ENCODE measurements around the gene CDH4. TPM values are rescaled to one million over a fixed set of nuclear protein-coding genes. Genes with fewer than 3 reads are reported as not detected.

Gene CDH4
- polyA plus RNA-seq, 1 donor (not counting 4 experiments of a cell fraction or from before 2014, with no cell fraction given) = 2.2 TPM

GRCh38 chr20:61240814-61241213, 11.2 kb upstream of the CDH4 start:
- Histone ChIP-seq H3K27me3 (ENCODE audit: control insufficient read depth, extremely low read depth, insufficient read depth, low read length) (peaks cover 64% of the 10 kb centered on the region), H3K36me3 (ENCODE audit: control insufficient read depth in 2 of 2, extremely low read depth in 1 of 2, insufficient read depth in 2 of 2, low read length in 2 of 2) (no peaks in the 10 kb centered on the region), H3K9me1 (ENCODE audit: control insufficient read depth, extremely low read depth, insufficient read depth, low read length) (no peaks in the 10 kb centered on the region), H3K9me3 (ENCODE audit: control insufficient read depth, low read depth, low read length) (peaks cover 9% of the 10 kb centered on the region), H2AFZ (ENCODE audit: control insufficient read depth, low read length) (no peak overlapping the region), H3K4me2 (ENCODE audit: control insufficient read depth, extremely low read depth, insufficient read depth, low read depth, low read length) (no peak overlapping the region), H3K4me3 (ENCODE audit: control insufficient read depth in 2 of 3, extremely low read depth in 1 of 3, insufficient read depth in 2 of 3, low read depth in 1 of 3, low read length in 3 of 3) (no peak overlapping the region), H3K4me1 (ENCODE audit: control insufficient read depth, extremely low read depth, insufficient read depth, low read length) (no peaks in the 10 kb centered on the region), H3K79me2 (ENCODE audit: control insufficient read depth, insufficient read depth, low read length) (no peaks in the 10 kb centered on the region), H3K9ac (ENCODE audit: control insufficient read depth, extremely low read depth, insufficient read depth, low read length) (no peak overlapping the region), H3K27ac (ENCODE audit: control insufficient read depth, insufficient read depth, low read length) (no peak overlapping the region), H4K20me1 (ENCODE audit: control insufficient read depth, extremely low read depth, insufficient read depth, low read length) (no peaks in the 10 kb centered on the region)
- no peak for FAIRE-seq
- DNase-seq (ENCODE audit: low read depth, low spot score) = no peak
- dilution Hi-C loops (cut with MboI; ENCODE audit: extremely low pct_ligation_motif_present, low sequenced_read_pairs) = no loop called here
- no peak for TF ChIP-seq EZH2 (IDR thresholded peaks at IDR 0.05; ENCODE audit: low read length)
- no peak for TF ChIP-seq CTCF (optimal IDR thresholded peaks at IDR 0.05 in 1 of 3, IDR thresholded peaks at IDR 0.05 in 1 of 3, conservative IDR thresholded peaks at IDR 0.05 in 1 of 3; ENCODE audit: extremely low read depth in 1 of 3, insufficient read depth in 2 of 3, low read length in 3 of 3)

DNA sequence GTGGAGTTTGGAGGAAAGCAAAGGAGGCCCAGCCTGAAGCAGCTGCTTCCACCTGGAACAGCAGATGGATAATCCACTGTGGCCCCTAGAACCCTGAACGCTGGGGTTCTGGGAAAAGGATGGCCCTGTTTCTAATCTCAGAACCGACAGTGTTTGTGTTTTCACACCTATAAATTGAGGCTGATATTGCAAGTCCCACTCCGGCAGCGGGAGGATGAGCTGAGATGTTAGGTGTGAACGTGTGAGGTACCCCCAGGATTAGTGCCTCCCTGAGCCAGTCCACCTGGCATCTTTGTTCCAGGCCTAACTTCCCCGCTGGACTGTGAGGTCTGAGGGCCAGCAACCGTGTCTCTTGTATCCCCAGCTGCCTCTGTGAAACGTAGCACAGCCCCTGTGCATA, 7.8 kb upstream of the CDH4 start:
- H3K79me2 ChIP-seq (ENCODE audit: control insufficient read depth, insufficient read depth, low read length) = no peaks in the 10 kb centered on the region
- no peaks in the 10 kb centered on the region for H3K4me1 ChIP-seq (ENCODE audit: control insufficient read depth, extremely low read depth, insufficient read depth, low read length)
- no peak for FAIRE-seq
- dilution Hi-C loops (cut with MboI; ENCODE audit: extremely low pct_ligation_motif_present, low sequenced_read_pairs) = no loop called here
- no peak for DNase-seq (ENCODE audit: low read depth, low spot score)
- H3K36me3 ChIP-seq (ENCODE audit: control insufficient read depth in 2 of 2, extremely low read depth in 1 of 2, insufficient read depth in 2 of 2, low read length in 2 of 2) = no peaks in the 10 kb centered on the region
- no peak overlapping the region for H2AFZ ChIP-seq (ENCODE audit: control insufficient read depth, low read length)
- no peaks in the 10 kb centered on the region for H4K20me1 ChIP-seq (ENCODE audit: control insufficient read depth, extremely low read depth, insufficient read depth, low read length)
- no peaks in the 10 kb centered on the region for H3K9me1 ChIP-seq (ENCODE audit: control insufficient read depth, extremely low read depth, insufficient read depth, low read length)
- H3K4me3 ChIP-seq (ENCODE audit: control insufficient read depth in 2 of 3, extremely low read depth in 1 of 3, insufficient read depth in 2 of 3, low read depth in 1 of 3, low read length in 3 of 3) = no peak overlapping the region
- H3K27ac ChIP-seq (ENCODE audit: control insufficient read depth, insufficient read depth, low read length) = no peak overlapping the region
- H3K9ac ChIP-seq (ENCODE audit: control insufficient read depth, extremely low read depth, insufficient read depth, low read length) = no peak overlapping the region
- peaks cover 7% of the 10 kb centered on the region for H3K9me3 ChIP-seq (ENCODE audit: control insufficient read depth, low read depth, low read length)
- TF ChIP-seq CTCF (optimal IDR thresholded peaks at IDR 0.05 in 1 of 3, IDR thresholded peaks at IDR 0.05 in 1 of 3, conservative IDR thresholded peaks at IDR 0.05 in 1 of 3; ENCODE audit: extremely low read depth in 1 of 3, insufficient read depth in 2 of 3, low read length in 3 of 3) = no peak
- TF ChIP-seq EZH2 (IDR thresholded peaks at IDR 0.05; ENCODE audit: low read length) = no peak
- no peak overlapping the region for H3K4me2 ChIP-seq (ENCODE audit: control insufficient read depth, extremely low read depth, insufficient read depth, low read depth, low read length)
- peaks cover 68% of the 10 kb centered on the region for H3K27me3 ChIP-seq (ENCODE audit: control insufficient read depth, extremely low read depth, insufficient read depth, low read length)

All from keratinocyte (primary cell).